DOHH2 (cell line): ENCODE measurements around the gene PRKCD.

Source experiments
- H3F3A ChIP-seq: fragments of 200-600 bp; sonication (generic), shearing (Covaris generic); 2 replicates; pipeline ENCODE4 v1.6.0; 2016; ENCODE audit warnings: antibody characterized with exemption, mild to moderate bottlenecking; ENCODE audit not compliant: control insufficient read depth, insufficient read depth
- H3K27ac ChIP-seq: fragments of 200-600 bp; sonication (generic); 2 replicates; pipeline ENCODE4 v1.5.1; 2014; ENCODE audit warnings: low read depth, mild to moderate bottlenecking, low read length, moderate library complexity
- H3K27me3 ChIP-seq: fragments of 200-600 bp; sonication (generic); 2 replicates; pipeline ENCODE4 v1.6.1; 2014; ENCODE audit warnings: mild to moderate bottlenecking, low read length, mixed read lengths; ENCODE audit not compliant: control insufficient read depth
- H3K36me3 ChIP-seq: fragments of 200-600 bp; sonication (generic); 2 replicates; pipeline ENCODE4 v1.6.1; 2014; ENCODE audit warnings: mild to moderate bottlenecking, low read length, moderate library complexity, mixed read lengths; ENCODE audit not compliant: control insufficient read depth
- H3K4me1 ChIP-seq: fragments of 200-600 bp; sonication (generic); 2 replicates; pipeline ENCODE4 v1.6.1; 2014; ENCODE audit warnings: mild to moderate bottlenecking, low read length, mixed read lengths; ENCODE audit not compliant: control insufficient read depth
- H3K4me2 ChIP-seq: fragments of 200-600 bp; sonication (generic); 2 replicates; pipeline ENCODE4 v1.6.0; 2014; ENCODE audit warnings: mild to moderate bottlenecking, low read length, moderate library complexity
- H3K4me3 ChIP-seq: fragments of 200-600 bp; sonication (generic); 2 replicates; pipeline ENCODE4 v1.5.1; 2014; ENCODE audit warnings: mild to moderate bottlenecking, low read length, mixed read lengths
- H3K79me2 ChIP-seq: fragments of 200-600 bp; sonication (generic); 2 replicates; pipeline ENCODE4 v1.6.1; 2014; ENCODE audit warnings: mild to moderate bottlenecking, low read length, mixed read lengths; ENCODE audit not compliant: control insufficient read depth
- H3K9me2 ChIP-seq: fragments of 200-600 bp; sonication (generic); replicated peaks from 2 replicates; pipeline ENCODE4 v1.6.1; 2014; ENCODE audit warnings: mild to moderate bottlenecking, low read length, mixed read lengths; ENCODE audit not compliant: control insufficient read depth
- H3K9me3 ChIP-seq: fragments of 200-600 bp; sonication (generic); 2 replicates; pipeline ENCODE4 v1.6.1; 2014; ENCODE audit warnings: antibody characterized with exemption, low read length, mixed read lengths; ENCODE audit not compliant: control insufficient read depth, insufficient read depth
- H4K20me1 ChIP-seq: fragments of 200-600 bp; sonication (generic); 2 replicates; pipeline ENCODE4 v1.6.0; 2014; ENCODE audit warnings: low read depth, mild to moderate bottlenecking, antibody characterized with exemption, low read length, moderate library complexity; ENCODE audit not compliant: control insufficient read depth, insufficient read depth
- EZH2phosphoT487 ChIP-seq: fragments of 200-600 bp; sonication (generic); IDR thresholded peaks from 2 replicates; pipeline ENCODE4 v1.6.1; 2017; ENCODE audit warnings: borderline replicate concordance, mild to moderate bottlenecking, antibody characterized with exemption, low read length, moderate library complexity, mixed read lengths
- TF ChIP-seq, protein P1 (sequence below): fragments of 200-600 bp; sonication (generic); IDR thresholded peaks from one replicate; pipeline ENCODE4 v1.5.1; 2014; ENCODE audit warnings: antibody characterized with exemption, mild to moderate bottlenecking, low read depth, low read length; ENCODE audit not compliant: poor library complexity, severe bottlenecking

The PRKCD gene

DNA sequence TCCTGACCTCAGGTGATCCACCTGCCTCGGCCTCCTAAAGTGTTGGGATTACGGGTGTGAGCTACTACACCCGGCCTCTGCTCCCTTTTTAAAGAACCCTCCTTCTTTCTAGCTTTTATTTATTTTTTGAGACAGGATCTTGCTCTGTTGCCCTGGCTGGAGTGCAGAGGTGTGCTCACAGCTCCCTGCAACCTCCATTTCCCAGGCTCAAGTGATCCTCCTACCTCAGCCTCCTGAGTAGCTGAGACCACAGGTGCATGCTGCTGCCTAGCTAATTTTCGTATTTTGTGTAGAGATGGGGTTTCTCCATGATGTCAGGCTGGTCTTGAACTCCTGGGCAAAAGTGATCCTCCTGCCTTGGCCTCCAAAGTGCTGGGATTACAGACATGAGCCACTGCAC is 60.3 kb downstream of the PRKCD start:
- no peaks in the 10 kb centered on the region for H4K20me1 ChIP-seq

DNA sequence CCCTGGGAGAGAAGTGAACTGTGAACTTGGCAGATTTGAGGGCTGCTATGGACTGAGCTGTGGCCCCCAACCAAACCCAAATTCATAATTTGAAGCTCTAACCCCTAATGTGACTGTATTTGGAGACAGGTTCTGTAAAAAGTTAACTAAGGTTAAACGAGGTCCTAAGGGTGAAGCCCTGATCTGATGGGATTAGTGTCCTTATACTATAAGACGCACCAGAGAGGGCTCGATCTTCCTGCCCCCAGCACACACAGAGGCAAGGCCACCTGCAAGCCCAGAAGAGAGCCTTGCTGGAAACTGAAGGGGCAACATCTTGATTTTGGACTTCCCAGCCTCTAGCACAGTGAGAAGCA is 60.8 kb downstream of the PRKCD start:
- Histone ChIP-seq H3K27me3 (no peaks in the 10 kb centered on the region), H3K4me2 (no peak overlapping the region), H3K27ac (no peak overlapping the region), H4K20me1 (no peaks in the 10 kb centered on the region), H3K36me3 (peaks cover 44% of the 10 kb centered on the region), H3K79me2 (peaks cover 2% of the 10 kb centered on the region; the same call in 1 of the 2 replicates), H3F3A (peaks cover 28% of the 10 kb centered on the region), H3K9me2 (no peaks in the 10 kb centered on the region), H3K9me3 (no peaks in the 10 kb centered on the region), H3K4me3 (no peak overlapping the region), H3K4me1 (peaks cover 15% of the 10 kb centered on the region)
- TF ChIP-seq, protein P1, sequence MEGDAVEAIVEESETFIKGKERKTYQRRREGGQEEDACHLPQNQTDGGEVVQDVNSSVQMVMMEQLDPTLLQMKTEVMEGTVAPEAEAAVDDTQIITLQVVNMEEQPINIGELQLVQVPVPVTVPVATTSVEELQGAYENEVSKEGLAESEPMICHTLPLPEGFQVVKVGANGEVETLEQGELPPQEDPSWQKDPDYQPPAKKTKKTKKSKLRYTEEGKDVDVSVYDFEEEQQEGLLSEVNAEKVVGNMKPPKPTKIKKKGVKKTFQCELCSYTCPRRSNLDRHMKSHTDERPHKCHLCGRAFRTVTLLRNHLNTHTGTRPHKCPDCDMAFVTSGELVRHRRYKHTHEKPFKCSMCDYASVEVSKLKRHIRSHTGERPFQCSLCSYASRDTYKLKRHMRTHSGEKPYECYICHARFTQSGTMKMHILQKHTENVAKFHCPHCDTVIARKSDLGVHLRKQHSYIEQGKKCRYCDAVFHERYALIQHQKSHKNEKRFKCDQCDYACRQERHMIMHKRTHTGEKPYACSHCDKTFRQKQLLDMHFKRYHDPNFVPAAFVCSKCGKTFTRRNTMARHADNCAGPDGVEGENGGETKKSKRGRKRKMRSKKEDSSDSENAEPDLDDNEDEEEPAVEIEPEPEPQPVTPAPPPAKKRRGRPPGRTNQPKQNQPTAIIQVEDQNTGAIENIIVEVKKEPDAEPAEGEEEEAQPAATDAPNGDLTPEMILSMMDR = no peak
- no peak for TF ChIP-seq EZH2phosphoT487

More for the DNA sequence above, 60.3 kb downstream of the PRKCD start:
- H3K9me2 ChIP-seq = no peaks in the 10 kb centered on the region
- peaks cover 40% of the 10 kb centered on the region for H3K36me3 ChIP-seq
- no peaks in the 10 kb centered on the region for H3K27me3 ChIP-seq
- no peak overlapping the region for H3K4me3 ChIP-seq
- peaks cover 15% of the 10 kb centered on the region for H3K4me1 ChIP-seq
- no peak overlapping the region for H3K27ac ChIP-seq
- peaks cover 29% of the 10 kb centered on the region for H3F3A ChIP-seq
- TF ChIP-seq, protein P1 = no peak
- TF ChIP-seq EZH2phosphoT487 = no peak
- peaks cover 2% of the 10 kb centered on the region; the same call in 1 of the 2 replicates for H3K79me2 ChIP-seq
- H3K9me3 ChIP-seq = no peaks in the 10 kb centered on the region
- H3K4me2 ChIP-seq = no peak overlapping the region

DNA sequence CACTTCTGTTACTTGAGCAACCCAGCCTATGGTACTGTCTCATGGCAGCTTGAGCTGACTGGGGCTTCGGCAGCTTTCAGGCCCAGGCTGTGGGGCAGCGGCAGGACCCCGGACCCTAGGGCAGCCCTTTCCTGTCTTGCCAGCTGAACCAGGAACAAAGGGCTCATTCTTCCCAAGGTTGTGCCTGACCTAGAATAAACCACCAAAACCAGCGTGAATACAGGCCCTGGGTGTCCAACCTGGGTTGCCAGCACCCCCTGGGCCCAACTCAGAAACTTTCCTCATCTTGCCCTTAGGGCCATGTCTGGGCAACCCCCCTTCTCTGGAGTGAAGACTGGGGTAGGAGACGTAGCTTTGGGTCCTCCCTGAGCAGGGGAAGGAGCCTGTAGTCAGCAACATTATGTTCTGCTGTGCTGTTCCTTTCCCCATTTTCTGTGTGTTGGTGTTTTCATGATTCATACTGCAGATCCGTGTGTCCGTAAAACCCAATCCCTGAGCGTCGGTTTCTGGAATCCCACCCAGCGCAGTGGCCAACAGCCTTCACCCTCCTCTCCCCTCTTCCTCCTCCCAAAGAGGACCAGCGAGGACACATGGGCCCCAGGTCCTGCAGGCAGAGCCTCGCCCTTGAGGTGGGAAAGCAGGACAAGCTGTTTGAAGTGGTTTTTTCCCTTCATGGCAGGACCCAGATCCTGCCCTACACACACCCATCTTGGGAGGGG is 61.3 kb downstream of the PRKCD start:
- Histone ChIP-seq H3F3A (peaks cover 24% of the 10 kb centered on the region), H3K4me2 (no peak overlapping the region), H3K9me3 (no peaks in the 10 kb centered on the region), H3K79me2 (peaks cover 2% of the 10 kb centered on the region; the same call in 1 of the 2 replicates), H4K20me1 (no peaks in the 10 kb centered on the region), H3K9me2 (no peaks in the 10 kb centered on the region), H3K4me1 (peaks cover 15% of the 10 kb centered on the region), H3K27me3 (no peaks in the 10 kb centered on the region), H3K4me3 (no peak overlapping the region), H3K36me3 (peaks cover 49% of the 10 kb centered on the region), H3K27ac (no peak overlapping the region)
- no peak for TF ChIP-seq EZH2phosphoT487
- TF ChIP-seq, protein P1 = no peak
